SK-N-SH (cell line): Measurements from ENCODE around the gene SLC20A1. TPM values are rescaled to one million over a fixed set of nuclear protein-coding genes. Genes with fewer than 3 reads are reported as not detected.

Experiments
- CTCF ChIA-PET: fragments of 300-600, 350-600 bp; formaldehyde crosslinking; extraction: SDS; loops from one replicate; lab custom pipeline; 2021; lab: Yijun Ruan, JAX
- POLR2A ChIA-PET: fragments of 350-600 bp; sonication (Branson Sonifier 250); formaldehyde crosslinking; extraction: SDS; loops from one replicate; lab custom pipeline; 2020; ENCODE audit warnings: antibody characterized with exemption, inconsistent platforms; lab: Yijun Ruan, JAX
- DNase-seq: peaks from one replicate; pipeline ENCODE4 v3.0.0; 2012
- H2AFZ ChIP-seq: fragments of 200-600 bp; sonication (generic); 2 replicates; pipeline ENCODE4 v1.8.1; 2016; ENCODE audit warnings: antibody characterized with exemption, mild to moderate bottlenecking, low read depth
- H3F3A ChIP-seq: fragments of 200-600 bp; sonication (generic); replicated peaks from 2 replicates; pipeline ENCODE3; 2016; ENCODE audit warnings: antibody characterized with exemption, mild to moderate bottlenecking; ENCODE audit not compliant: insufficient read depth
- H3K27ac ChIP-seq, 2 experiments: fragments of 200-500 bp in 1 of 2; fragments of 200-600 bp in 1 of 2; sonication (Bioruptor generic) in 1 of 2; sonication (generic), shearing (Covaris generic) in 1 of 2; 2 replicates each; pipeline versions ENCODE4 v1.5.1 to v1.6.1; 2014 to 2016; ENCODE audit warnings: low read depth in 2 of 2, inconsistent platforms in 1 of 2, low read length in 1 of 2, mild to moderate bottlenecking in 1 of 2, mixed read lengths in 1 of 2
- H3K27me3 ChIP-seq: fragments of 200-600 bp; sonication (generic), shearing (Covaris generic); 2 replicates; pipeline ENCODE4 v1.6.1; 2016; ENCODE audit warnings: mixed run types; ENCODE audit not compliant: insufficient read depth
- H3K36me3 ChIP-seq, 2 experiments: fragments of 200-500 bp in 1 of 2; fragments of 200-600 bp in 1 of 2; sonication (Bioruptor generic) in 1 of 2; sonication (generic) in 1 of 2; replicated peaks in 1 of 2; 2 replicates each; pipeline versions ENCODE3 to v1.5.1; 2014 to 2016; ENCODE audit warnings: low read length in 1 of 2, mild to moderate bottlenecking in 1 of 2; ENCODE audit not compliant: insufficient read depth in 2 of 2, control insufficient read depth in 1 of 2
- H3K4me1 ChIP-seq, 2 experiments: fragments of 200-500 bp in 1 of 2; fragments of 200-600 bp in 1 of 2; sonication (Bioruptor generic) in 1 of 2; sonication (generic), shearing (Covaris generic) in 1 of 2; 2 replicates each; pipeline versions ENCODE4 v1.5.1 to v1.6.1; 2014 to 2016; ENCODE audit warnings: low read depth in 1 of 2, low read length in 1 of 2, mixed run types in 1 of 2; ENCODE audit not compliant: insufficient read depth in 2 of 2, control insufficient read depth in 1 of 2
- H3K4me2 ChIP-seq: fragments of 200-600 bp; sonication (generic), shearing (Covaris generic); 2 replicates; pipeline ENCODE4 v1.6.1; 2017; ENCODE audit warnings: mixed run types
- H3K4me3 ChIP-seq, 2 experiments: fragments of 200-500 bp in 1 of 2; fragments of 200-600 bp in 1 of 2; sonication (Bioruptor generic) in 1 of 2; sonication (generic), shearing (Covaris generic) in 1 of 2; 2 replicates each; pipeline versions ENCODE4 v1.5.1 to v1.8.1; 2014 to 2016; ENCODE audit warnings: low read depth in 2 of 2, inconsistent platforms in 1 of 2, low read length in 1 of 2, mild to moderate bottlenecking in 1 of 2, mixed read lengths in 1 of 2, moderate library complexity in 1 of 2
- H3K79me2 ChIP-seq: fragments of 200-600 bp; sonication (generic); 2 replicates; pipeline ENCODE4 v1.8.1; 2017; ENCODE audit warnings: mild to moderate bottlenecking; ENCODE audit not compliant: insufficient read depth
- H3K9ac ChIP-seq: fragments of 200-600 bp; sonication (generic); 2 replicates; pipeline ENCODE4 v1.6.1; 2017; ENCODE audit warnings: mixed run types
- H3K9me2 ChIP-seq: fragments of 200-600 bp; sonication (generic); 2 replicates; pipeline ENCODE4 v1.6.1; 2017; ENCODE audit warnings: mixed run types
- H3K9me3 ChIP-seq: fragments of 200-600 bp; sonication (generic); 2 replicates; pipeline ENCODE4 v1.6.1; 2017; ENCODE audit warnings: mixed run types, mild to moderate bottlenecking, moderate library complexity
- H4K20me1 ChIP-seq: fragments of 200-600 bp; sonication (generic); 2 replicates; pipeline ENCODE4 v1.6.1; 2017; ENCODE audit warnings: mild to moderate bottlenecking, mixed run types; ENCODE audit not compliant: insufficient read depth
- ELF1 ChIP-seq: IDR thresholded peaks from 2 replicates; pipeline ENCODE4 v1.4.0; 2012
- FOXJ3 ChIP-seq: sonication (generic); formaldehyde crosslinking; IDR thresholded peaks from 2 replicates; pipeline ENCODE4 v1.5.1; 2020; ENCODE audit warnings: mild to moderate bottlenecking, missing genetic modification reagents
- FOXM1 ChIP-seq: IDR thresholded peaks from 2 replicates; pipeline ENCODE4 v1.4.0; 2012; ENCODE audit warnings: low read depth, mild to moderate bottlenecking
- GABPA ChIP-seq: IDR thresholded peaks from 2 replicates; pipeline ENCODE4 v1.4.0; 2012; ENCODE audit warnings: low read depth, mild to moderate bottlenecking
- JUND ChIP-seq: IDR thresholded peaks from 2 replicates; pipeline ENCODE4 v1.4.0; 2012
- NFIC ChIP-seq: IDR thresholded peaks from 2 replicates; pipeline ENCODE4 v1.4.0; 2012; ENCODE audit warnings: borderline replicate concordance
- RAD21 ChIP-seq: IDR thresholded peaks from 2 replicates; pipeline ENCODE4 v1.6.1; 2012; ENCODE audit warnings: mild to moderate bottlenecking, low read length
- RXRA ChIP-seq: IDR thresholded peaks from 2 replicates; pipeline ENCODE4 v1.4.0; 2012; ENCODE audit warnings: low read depth, mild to moderate bottlenecking, borderline replicate concordance
- SMC3 ChIP-seq: IDR thresholded peaks from 2 replicates; pipeline ENCODE4 v1.6.1; 2012; ENCODE audit warnings: low read depth, low read length, improper control_type of control experiment
- TCF12 ChIP-seq: IDR thresholded peaks from 2 replicates; pipeline ENCODE4 v1.4.0; 2012
- TEAD4 ChIP-seq: IDR thresholded peaks from 2 replicates; pipeline ENCODE4 v1.4.0; 2012; ENCODE audit warnings: mild to moderate bottlenecking, borderline replicate concordance; ENCODE audit not compliant: insufficient read depth
- USF1 ChIP-seq: IDR thresholded peaks from 2 replicates; pipeline ENCODE4 v1.4.0; 2012; ENCODE audit warnings: low read depth, borderline replicate concordance
- WGBS: methylation state at CpG from one replicate; pipeline ENCODE4 v1.1.6; 2017; ENCODE audit warnings: low lambda C conversion rate; 5-methylcytosine and 5-hydroxymethylcytosine counted together
- polyA plus RNA-seq, 3 experiments: library from polyadenylated mRNA; depleted of rRNA; stranded (reverse); fragments of >200 nt; gene quantifications; 2 replicates each; pipeline ENCODE4 v1.2.3, GENCODE V29; 2012
- TF ChIP-seq, protein P1 (sequence below): fragments of 150-350 bp; IDR thresholded peaks from 2 replicates; pipeline ENCODE4 v1.6.1; 2017; ENCODE audit warnings: antibody characterized with exemption, low read length, low read depth, borderline replicate concordance
- TF ChIP-seq, protein P2 (sequence below): IDR thresholded peaks from 2 replicates; pipeline ENCODE4 v1.4.0; 2012; ENCODE audit warnings: low read depth, borderline replicate concordance

The SLC20A1 gene
- polyA plus RNA-seq, 1 of the 3 experiments (the other 2 are of a cell fraction), result 56.3 TPM

DNA sequence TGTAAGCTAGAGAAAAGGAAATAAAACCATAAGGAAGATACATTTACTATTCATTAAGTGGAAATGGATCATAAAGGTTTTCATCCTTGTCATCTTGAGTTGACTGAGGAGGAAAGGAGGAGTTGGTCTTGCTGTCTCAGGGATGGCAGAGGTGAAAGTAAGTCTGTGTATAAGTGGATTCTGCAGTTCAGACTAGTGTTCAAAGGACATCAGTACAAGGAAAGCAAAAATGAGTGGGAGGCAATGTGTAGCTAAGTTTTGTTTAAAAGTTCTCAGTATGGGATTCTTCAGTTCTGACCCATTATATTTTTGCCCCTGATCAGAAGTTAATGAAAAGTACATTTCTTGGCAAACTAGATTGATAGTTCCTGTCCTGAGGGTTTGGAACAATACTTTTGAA, 18.9 kb downstream of the SLC20A1 start:
- H3K4me2 ChIP-seq, result no peak overlapping the region
- no peaks in the 10 kb centered on the region; a peak in 1 of 4 replicates for H3K4me1 ChIP-seq
- no peaks in the 10 kb centered on the region for H3K27me3 ChIP-seq
- H3K9ac ChIP-seq, result no peak overlapping the region
- H4K20me1 ChIP-seq, result peaks cover 19% of the 10 kb centered on the region
- CTCF ChIA-PET, result interaction anchor here (0.9 to 1.4 kb wide), 3 partner anchors 19 to 38 kb away, joined by 3 to 6 read pairs (median 4); no protein-coding TSS in a partner anchor
- H3K9me3 ChIP-seq, result no peaks in the 10 kb centered on the region
- POLR2A ChIA-PET, result no interaction called here
- H3K9me2 ChIP-seq, result no peaks in the 10 kb centered on the region
- no peak overlapping the region for H3K4me3 ChIP-seq
- peaks cover 46 to 47% of the 10 kb centered on the region in 2 experiments for H3K36me3 ChIP-seq
- peaks cover 21% of the 10 kb centered on the region; the same call in 1 of the 2 replicates for H3K79me2 ChIP-seq
- H3K27ac ChIP-seq, result 0 out of 4 replicates have a peak overlapping the region, but pooled peaks of 1 of the 2 experiments have one; percentile 3
- H2AFZ ChIP-seq, result no peak overlapping the region
- no peak for DNase-seq
- peaks cover 54% of the 10 kb centered on the region for H3F3A ChIP-seq
- no peak for TF ChIP-seq NFIC
- TF ChIP-seq RXRA, result no peak
- no peak for TF ChIP-seq FOXJ3 (CRISPR knock-in tag)
- no peak for TF ChIP-seq RAD21
- no peak for TF ChIP-seq TEAD4
- no peak for TF ChIP-seq TCF12
- TF ChIP-seq SMC3, result no peak
- TF ChIP-seq, protein P1, sequence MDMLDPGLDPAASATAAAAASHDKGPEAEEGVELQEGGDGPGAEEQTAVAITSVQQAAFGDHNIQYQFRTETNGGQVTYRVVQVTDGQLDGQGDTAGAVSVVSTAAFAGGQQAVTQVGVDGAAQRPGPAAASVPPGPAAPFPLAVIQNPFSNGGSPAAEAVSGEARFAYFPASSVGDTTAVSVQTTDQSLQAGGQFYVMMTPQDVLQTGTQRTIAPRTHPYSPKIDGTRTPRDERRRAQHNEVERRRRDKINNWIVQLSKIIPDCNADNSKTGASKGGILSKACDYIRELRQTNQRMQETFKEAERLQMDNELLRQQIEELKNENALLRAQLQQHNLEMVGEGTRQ, result no peak
- no peak for TF ChIP-seq USF1
- no peak for TF ChIP-seq FOXM1
- no peak for TF ChIP-seq GABPA
- TF ChIP-seq, protein P2, sequence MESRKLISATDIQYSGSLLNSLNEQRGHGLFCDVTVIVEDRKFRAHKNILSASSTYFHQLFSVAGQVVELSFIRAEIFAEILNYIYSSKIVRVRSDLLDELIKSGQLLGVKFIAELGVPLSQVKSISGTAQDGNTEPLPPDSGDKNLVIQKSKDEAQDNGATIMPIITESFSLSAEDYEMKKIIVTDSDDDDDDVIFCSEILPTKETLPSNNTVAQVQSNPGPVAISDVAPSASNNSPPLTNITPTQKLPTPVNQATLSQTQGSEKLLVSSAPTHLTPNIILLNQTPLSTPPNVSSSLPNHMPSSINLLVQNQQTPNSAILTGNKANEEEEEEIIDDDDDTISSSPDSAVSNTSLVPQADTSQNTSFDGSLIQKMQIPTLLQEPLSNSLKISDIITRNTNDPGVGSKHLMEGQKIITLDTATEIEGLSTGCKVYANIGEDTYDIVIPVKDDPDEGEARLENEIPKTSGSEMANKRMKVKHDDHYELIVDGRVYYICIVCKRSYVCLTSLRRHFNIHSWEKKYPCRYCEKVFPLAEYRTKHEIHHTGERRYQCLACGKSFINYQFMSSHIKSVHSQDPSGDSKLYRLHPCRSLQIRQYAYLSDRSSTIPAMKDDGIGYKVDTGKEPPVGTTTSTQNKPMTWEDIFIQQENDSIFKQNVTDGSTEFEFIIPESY, result no peak
- no peak for TF ChIP-seq ELF1

GRCh38 chr2:112665113-112665780, 19.5 kb downstream of the SLC20A1 start:
- no peaks in the 10 kb centered on the region for H3K9me3 ChIP-seq
- no peaks in the 10 kb centered on the region for H3K27me3 ChIP-seq
- CTCF ChIA-PET, result interaction anchor here (1.4 to 2.4 kb wide), 4 partner anchors 18 to 39 kb away, joined by 3 to 13 read pairs (median 4); no protein-coding TSS in a partner anchor
- H4K20me1 ChIP-seq, result peaks cover 13% of the 10 kb centered on the region
- no peak overlapping the region for H3K9ac ChIP-seq
- no peak for DNase-seq
- no peak overlapping the region for H3K4me2 ChIP-seq
- peaks cover 16% of the 10 kb centered on the region; the same call in 1 of the 2 replicates for H3K79me2 ChIP-seq
- H3K4me1 ChIP-seq, result no peaks in the 10 kb centered on the region; a peak in 1 of 4 replicates
- POLR2A ChIA-PET, result no interaction called here
- TF ChIP-seq JUND (0 out of 2 replicates have a peak, but pooled peaks have one; percentile 9), USF1 (no peak)
- peaks cover 51% of the 10 kb centered on the region for H3F3A ChIP-seq
- no peaks in the 10 kb centered on the region for H3K9me2 ChIP-seq
- H3K36me3 ChIP-seq, result peaks cover 40 to 41% of the 10 kb centered on the region in 2 experiments
- 93% methylated on average over 8 of the region's 8 CpGs for WGBS
- H3K4me3 ChIP-seq, result no peak overlapping the region
- no peak overlapping the region for H3K27ac ChIP-seq
- no peak overlapping the region for H2AFZ ChIP-seq
